Measurements from ENCODE around the gene TUBA3E.

- no peak for TF ChIP-seq EP300 (IDR thresholded peaks at IDR 0.05)
- TF ChIP-seq CTCF (IDR thresholded peaks at IDR 0.05): no peak
- no peak for TF ChIP-seq POLR2AphosphoS5 (IDR thresholded peaks at IDR 0.05)
- no peak for TF ChIP-seq POLR2A (IDR thresholded peaks at IDR 0.05)
Observed at GRCh38 chr2:130185896-130186295, 12.3 kb downstream of the TUBA3E start.
